Mesodermal cell (in vitro differentiated cells): ENCODE data around the gene CLDN25.
"Not testable (repeated sequence)": the region's sequence is repeated elsewhere in the genome, so short reads cannot be mapped to it uniquely, and the experiment has no call there.

ENCODE experiments used
- H3K27ac ChIP-seq: 2 replicates; pipeline ENCODE4 v1.7.0; 2013; ENCODE audit warnings: mild to moderate bottlenecking, low read depth, low read length, moderate library complexity; ENCODE audit not compliant: severe bottlenecking
- H3K36me3 ChIP-seq: 2 replicates; pipeline ENCODE4 v1.7.1; 2013; ENCODE audit warnings: mild to moderate bottlenecking, low read length, moderate library complexity; ENCODE audit not compliant: control insufficient read depth, insufficient read depth
- H3K4me1 ChIP-seq: one replicate; pipeline ENCODE4 v1.7.1; 2013; ENCODE audit warnings: mild to moderate bottlenecking, low read length; ENCODE audit not compliant: insufficient read depth, control insufficient read depth, poor library complexity, severe bottlenecking
- H3K4me3 ChIP-seq: 2 replicates; pipeline ENCODE4 v1.7.0; 2013; ENCODE audit warnings: low read length, control low read depth, mild to moderate bottlenecking; ENCODE audit not compliant: insufficient read depth, poor library complexity, severe bottlenecking; ENCODE audit errors: extremely low read depth
- H3K9me3 ChIP-seq: 2 replicates; pipeline ENCODE4 v1.7.1; 2013; ENCODE audit warnings: mild to moderate bottlenecking, low read length, moderate library complexity; ENCODE audit not compliant: control insufficient read depth
- WGBS, 2 experiments: methylation state at CpG; one replicate each; pipeline ENCODE4 v1.1.5; 2013; ENCODE audit warnings: missing lambda C conversion rate in 2 of 2; ENCODE audit not compliant: insufficient coverage in 2 of 2; 5-methylcytosine and 5-hydroxymethylcytosine counted together

The CLDN25 gene

DNA sequence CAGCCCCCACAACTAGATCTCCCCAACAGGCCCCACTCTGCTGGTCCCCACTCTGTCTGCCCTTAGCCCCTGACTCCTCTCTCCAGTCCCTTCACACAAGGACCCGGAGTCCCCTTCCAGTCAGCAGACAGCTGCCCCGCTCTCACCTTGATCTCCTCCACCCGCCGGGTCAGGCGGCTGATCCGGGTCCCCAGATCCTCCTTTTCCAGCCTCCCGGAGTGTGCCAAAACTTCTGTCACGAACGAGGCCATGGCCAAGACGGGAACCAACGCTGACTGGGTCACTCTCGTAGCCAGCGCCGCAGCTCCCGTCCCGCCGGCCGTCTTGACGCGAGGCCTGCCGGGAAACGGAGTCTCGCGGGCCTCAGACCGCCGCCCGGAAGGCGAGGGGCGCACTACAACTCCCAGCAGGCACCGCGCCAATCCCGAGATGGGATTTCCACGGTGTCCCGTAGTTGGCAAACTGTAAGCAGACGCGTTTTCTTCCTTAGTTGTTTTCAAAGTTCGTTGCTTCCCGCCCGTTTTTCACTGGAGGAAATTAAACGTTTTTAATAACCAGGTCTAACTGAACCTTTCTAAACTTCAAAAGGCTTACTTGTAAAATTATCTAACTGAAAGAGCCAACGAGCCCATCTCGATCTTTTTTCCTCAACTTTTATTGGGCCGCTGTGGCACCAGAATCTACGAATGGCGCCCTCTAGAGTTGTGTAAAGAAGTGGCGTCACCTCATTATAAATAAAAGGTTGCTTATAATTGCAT is 6.0 kb upstream of the CLDN25 start, which contains the start of gene ZW10:
Gene ZW10 (minus strand): TSS at position 277 of the 758 bp plus-strand sequence. CDS start 26 bp downstream, at position 251.
- Histone ChIP-seq H3K27ac (peak within 1 kb of the TSS; percentile 66), H3K4me1 (no peaks in the 10 kb centered on the region), H3K36me3 (peaks cover 25% of the 10 kb centered on the region), H3K4me3 (peak within 1 kb of the TSS; percentile 99), H3K9me3 (no peaks in the 10 kb centered on the region)
- 0% methylated on average over 36 to 42 of the region's 46 CpGs for WGBS, 2 experiments

DNA sequence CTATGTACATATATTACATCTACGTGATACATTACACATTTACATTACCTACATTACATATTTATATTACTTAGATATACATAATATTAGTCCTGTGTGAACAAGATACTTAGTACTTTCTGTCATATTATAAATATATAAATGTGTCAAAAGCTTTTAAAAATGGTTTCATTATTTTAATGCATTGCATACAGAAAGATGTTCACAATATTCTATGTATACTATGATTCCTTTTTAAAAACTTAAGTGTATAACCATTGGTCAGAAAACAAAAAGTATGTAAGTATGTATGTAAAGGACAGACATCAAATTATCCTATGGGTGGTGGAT is 5.5 kb upstream of the CLDN25 start:
- H3K4me1 ChIP-seq: no peaks in the 10 kb centered on the region
- H3K9me3 ChIP-seq: no peaks in the 10 kb centered on the region
- peaks cover 20% of the 10 kb centered on the region for H3K36me3 ChIP-seq
- no peak overlapping the region for H3K27ac ChIP-seq
- H3K4me3 ChIP-seq: peak overlapping the region; percentile 99
- WGBS, 2 experiments: no CpG with 5 or more reads among the region's 1 CpG

DNA sequence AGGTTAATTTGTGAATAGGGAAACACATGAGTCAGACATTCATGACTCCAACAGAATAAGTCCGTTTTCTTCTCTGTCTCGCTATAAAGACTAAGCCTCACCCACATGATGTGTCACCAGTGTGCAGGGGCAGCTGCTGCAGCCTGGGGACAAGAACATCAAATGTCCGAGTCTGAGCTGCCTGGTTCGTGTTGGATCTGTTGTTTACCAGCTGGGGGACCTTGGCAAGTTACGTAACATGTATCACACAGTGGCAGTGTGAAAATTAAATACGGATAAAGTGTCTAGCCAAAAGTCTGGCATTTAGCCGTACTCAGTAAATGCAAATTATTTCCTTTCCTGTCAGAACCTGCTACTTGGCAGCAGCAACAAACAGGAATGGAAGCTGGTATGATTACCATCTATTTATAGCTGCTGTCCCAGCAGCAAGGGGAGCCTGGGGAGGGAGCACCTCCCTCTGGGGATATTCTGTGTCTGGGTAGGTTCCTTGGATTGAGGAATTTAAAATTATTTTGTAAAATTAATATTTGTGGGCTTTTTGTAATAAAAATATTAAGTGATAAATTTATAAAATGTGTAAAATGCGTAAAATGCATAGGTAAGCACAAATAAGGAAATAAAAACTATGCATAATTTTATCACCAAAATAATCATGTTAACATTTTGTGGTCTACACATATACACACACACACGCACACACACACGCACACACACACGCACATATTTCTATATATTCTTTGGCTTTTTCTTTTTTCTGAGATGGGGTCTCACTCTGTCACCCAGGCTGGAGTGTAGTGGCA is 1.3 kb upstream of the CLDN25 start:
- Histone ChIP-seq H3K36me3 (no peaks in the 10 kb centered on the region), H3K4me1 (no peaks in the 10 kb centered on the region), H3K9me3 (no peaks in the 10 kb centered on the region), H3K4me3 (no peak overlapping the region), H3K27ac (no peak overlapping the region)
- 77 to 84% methylated on average over 7 of the region's 11 CpGs for WGBS, 2 experiments

DNA sequence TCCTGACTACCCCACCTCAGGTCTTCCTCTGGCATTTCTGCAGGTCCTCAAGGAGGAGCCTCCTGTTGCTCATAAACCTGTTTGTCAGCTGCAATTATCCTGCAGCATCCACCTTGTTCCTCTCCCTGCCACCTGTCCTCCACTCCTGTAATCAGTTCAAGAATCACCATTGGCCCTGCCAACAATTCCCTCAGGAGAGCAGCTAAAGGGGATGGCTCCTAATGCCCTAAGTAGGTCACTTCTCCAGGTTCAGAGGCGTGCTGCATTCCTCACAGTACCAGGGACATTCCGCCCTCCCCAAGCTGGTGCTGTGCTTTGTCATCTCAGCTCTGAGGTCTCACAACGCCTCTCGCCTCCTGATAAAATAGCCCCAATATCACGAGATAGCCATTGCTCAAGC is 2.1 kb downstream of the CLDN25 start:
- WGBS, 2 experiments: 73 to 75% methylated on average over 5 of the region's 5 CpGs
- Histone ChIP-seq H3K36me3 (no peaks in the 10 kb centered on the region), H3K27ac (no peak overlapping the region), H3K4me1 (no peaks in the 10 kb centered on the region), H3K9me3 (no peaks in the 10 kb centered on the region), H3K4me3 (no peak overlapping the region)

DNA sequence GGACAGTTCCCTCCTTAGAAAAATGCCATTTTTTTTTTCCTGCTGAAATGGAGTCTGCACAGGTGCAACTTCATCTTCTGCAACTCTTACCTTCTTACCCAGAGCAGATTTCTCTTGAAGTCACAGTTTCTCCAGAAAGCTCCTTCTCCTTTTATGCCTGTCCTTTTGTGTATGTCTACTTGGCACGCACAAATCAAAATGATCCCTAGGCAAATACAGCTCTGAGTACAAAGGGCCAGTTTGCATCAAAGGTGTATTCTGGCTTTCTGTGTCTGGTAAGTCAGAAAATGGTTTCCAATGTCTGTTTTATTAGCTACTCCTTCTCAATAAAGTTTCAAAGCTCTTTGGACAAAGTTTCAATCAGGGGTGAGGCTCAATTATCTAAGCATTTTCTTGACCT is 2.5 kb downstream of the CLDN25 start:
- Histone ChIP-seq H3K4me1 (no peaks in the 10 kb centered on the region), H3K27ac (no peak overlapping the region), H3K9me3 (no peaks in the 10 kb centered on the region), H3K36me3 (no peaks in the 10 kb centered on the region), H3K4me3 (no peak overlapping the region)
- WGBS, 2 experiments: no CpG with 5 or more reads among the region's 1 CpG

DNA sequence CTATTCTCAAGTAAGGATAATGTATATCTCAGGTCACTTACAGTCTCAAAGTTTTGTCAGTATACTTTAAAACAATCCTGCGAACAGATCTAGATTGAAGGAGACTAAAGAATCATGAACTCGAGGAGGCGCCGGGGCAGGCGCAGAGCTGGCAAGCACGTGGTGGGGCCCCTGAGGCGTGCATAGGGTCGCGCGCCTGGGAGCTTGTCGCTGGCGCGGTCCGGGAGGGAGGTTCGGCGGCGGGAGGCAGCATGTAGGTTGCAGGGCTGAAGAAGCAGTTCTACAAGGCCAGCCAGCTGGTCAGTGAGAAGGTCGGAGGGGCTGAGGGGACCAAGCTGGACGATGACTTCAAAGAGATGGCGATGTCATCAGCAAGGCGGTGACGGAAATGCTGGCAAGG is 9.4 kb downstream of the CLDN25 start:
- not testable (repeated sequence) for H3K9me3 ChIP-seq, H3K36me3 ChIP-seq, H3K4me3 ChIP-seq, H3K27ac ChIP-seq, H3K4me1 ChIP-seq
- WGBS, 2 experiments: 94 to 95% methylated on average over 21 to 22 of the region's 22 CpGs

DNA sequence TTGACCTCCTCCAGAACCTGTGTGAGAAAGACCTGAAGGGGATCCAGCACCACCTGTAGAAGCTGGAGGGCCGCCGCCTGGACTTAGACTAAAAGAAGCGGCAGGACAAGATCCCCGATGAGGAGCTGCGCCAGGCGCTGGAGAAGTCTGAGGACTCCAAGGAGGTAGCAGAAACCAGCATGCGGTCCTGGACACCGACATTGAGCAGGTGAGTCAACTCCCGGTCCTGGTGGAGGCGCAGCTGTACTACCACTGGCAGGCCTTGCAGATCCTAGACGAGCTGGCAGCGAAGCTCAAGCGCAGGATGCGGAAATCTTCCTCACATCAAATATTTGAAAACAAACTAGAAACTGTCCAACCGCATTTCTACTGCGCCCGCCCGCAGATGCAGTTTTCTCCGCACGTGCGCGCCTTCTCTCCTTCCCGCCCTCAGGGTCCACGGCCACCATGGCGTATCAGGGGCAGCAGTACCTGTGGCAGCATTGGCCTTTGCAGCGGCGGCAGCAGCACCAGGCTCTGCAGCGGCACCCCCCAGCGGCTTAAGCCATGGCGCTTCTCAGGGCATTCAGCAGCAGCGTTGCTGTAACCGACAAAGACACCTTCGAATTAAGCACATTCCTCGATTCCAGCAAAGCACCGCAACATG is 10.2 kb downstream of the CLDN25 start:
- Histone ChIP-seq H3K4me1 (no peaks in the 10 kb centered on the region), H3K4me3 (no peak overlapping the region), H3K27ac (no peak overlapping the region), H3K9me3 (no peaks in the 10 kb centered on the region), H3K36me3 (no peaks in the 10 kb centered on the region)
- WGBS, 2 experiments: 94% methylated on average over 34 to 35 of the region's 35 CpGs

DNA sequence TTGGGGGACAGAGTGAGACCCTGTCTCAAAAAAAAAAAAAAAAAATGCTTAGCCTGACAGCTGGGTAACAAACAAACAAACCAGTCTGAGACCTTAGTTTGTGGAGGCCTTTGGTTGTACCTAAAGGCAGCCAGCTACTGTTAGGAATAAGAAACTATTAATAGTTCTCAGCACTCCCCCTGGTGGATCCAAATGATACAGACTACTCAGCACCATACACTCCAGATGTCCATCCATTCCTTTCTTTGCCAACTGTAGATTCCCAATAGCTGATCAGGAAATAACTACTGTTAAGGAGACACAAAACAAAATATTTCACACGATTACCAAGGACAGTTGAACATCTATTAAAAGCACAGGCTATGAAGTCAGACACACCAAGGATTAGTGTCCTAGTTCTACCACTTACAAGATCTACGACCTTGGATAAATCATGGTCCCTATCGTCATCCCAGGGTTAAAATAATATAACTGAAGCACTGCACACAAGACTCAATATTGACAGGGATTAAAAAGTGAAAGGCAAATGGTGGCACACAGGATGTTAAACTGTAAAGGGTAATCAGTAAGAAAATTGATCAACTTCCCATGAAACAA is 17.2 kb downstream of the CLDN25 start:
- WGBS, 2 experiments: 40 to 100% methylated on average over 1 to 3 of the region's 3 CpGs
- H3K4me1 ChIP-seq: no peaks in the 10 kb centered on the region
- H3K36me3 ChIP-seq: peaks cover 32% of the 10 kb centered on the region
- no peak overlapping the region for H3K4me3 ChIP-seq
- no peaks in the 10 kb centered on the region for H3K9me3 ChIP-seq
- H3K27ac ChIP-seq: no peak overlapping the region

DNA sequence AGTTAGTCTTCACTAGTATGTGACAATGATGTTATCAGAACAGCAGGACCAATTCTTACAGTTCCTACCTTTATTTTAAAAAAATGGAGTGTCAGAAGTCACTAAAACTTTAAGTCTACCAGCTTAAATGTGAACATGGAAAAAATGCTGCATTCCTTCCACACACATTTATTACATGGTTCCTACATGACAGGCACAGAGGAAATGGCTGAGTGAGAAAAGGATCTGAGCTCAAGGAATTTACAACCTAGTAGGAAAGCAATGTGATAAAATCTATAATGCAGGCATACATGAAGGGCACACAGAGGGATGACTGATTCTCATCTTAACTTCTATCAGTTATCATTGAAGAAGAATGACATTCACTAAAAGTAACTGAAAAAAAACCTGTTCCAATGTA is 23.0 kb downstream of the CLDN25 start:
- Histone ChIP-seq H3K27ac (no peak overlapping the region), H3K4me3 (no peak overlapping the region), H3K36me3 (peaks cover 56% of the 10 kb centered on the region), H3K9me3 (no peaks in the 10 kb centered on the region), H3K4me1 (no peaks in the 10 kb centered on the region)

DNA sequence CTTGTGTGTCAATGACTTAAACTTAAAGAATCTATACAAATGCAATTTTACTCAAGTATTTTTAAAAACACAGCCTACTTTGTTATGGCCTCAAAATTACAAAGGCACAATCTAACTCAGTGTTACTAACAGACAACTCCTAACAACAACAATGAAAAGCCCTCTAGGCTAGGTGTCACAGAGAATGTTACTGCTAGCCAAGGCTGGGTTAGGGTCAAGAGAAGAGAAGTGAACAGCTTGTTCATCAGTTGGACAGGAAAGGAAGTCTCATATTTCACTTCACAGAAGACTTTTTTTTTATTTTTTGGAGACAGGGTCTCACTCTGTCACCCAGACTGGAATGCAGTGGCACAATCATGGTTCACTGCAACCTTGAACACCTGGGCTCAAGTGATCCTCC is 26.0 kb downstream of the CLDN25 start:
- Histone ChIP-seq H3K4me1 (no peaks in the 10 kb centered on the region), H3K27ac (no peak overlapping the region), H3K9me3 (no peaks in the 10 kb centered on the region), H3K36me3 (peaks cover 61% of the 10 kb centered on the region), H3K4me3 (no peak overlapping the region)
